ENCODE results near the gene RBX1.
"Not testable (repeated sequence)": the region's sequence is repeated elsewhere in the genome, so short reads cannot be mapped to it uniquely, and the experiment has no call there.

The RBX1 gene

DNA sequence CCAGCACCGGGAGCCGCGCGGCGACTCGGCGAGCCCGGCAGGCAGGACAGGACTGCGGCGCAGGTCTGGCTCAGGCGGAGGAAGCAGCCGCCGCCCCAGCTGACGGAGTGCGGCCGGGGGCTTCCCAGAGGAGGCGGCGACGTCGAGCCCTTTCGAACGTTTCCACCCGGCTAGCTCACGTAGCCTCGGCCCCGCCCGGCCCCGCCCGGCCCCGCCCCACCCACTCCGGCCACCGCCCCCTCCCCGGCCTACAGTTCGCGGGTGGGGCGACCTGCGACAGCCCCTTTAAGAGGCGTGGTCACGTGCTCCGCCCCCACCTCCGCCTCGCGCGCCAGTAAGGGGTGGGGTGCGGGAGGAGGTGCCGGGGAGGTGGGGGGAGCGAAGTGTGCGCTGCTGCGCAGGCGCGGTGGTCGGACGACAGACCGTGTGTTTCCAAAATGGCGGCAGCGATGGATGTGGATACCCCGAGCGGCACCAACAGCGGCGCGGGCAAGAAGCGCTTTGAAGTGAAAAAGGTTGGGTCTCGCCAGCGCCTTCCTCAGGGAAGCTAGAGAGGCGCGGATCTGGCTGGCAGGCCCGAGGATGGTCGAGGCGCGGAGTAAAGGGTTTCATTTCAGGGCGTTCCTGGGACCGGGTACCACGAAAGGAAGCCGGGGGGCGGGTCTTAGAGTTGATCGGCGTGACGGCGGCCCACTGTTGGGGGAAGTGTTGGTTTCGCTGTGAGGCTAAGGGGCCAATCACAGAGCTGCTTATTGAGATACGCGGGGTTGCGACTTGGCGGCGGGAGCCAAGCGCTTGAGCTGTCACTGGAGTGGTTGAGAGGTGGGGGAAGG lies at the start of gene RBX1:
TSS of gene RBX1 (plus strand) at position 417 of the 833 bp plus-strand sequence. CDS start at position 438, 21 bp downstream.
- peak; percentile 96 to 97 for DNase-seq (ENCODE audit: low read depth in 2 of 2)

DNA sequence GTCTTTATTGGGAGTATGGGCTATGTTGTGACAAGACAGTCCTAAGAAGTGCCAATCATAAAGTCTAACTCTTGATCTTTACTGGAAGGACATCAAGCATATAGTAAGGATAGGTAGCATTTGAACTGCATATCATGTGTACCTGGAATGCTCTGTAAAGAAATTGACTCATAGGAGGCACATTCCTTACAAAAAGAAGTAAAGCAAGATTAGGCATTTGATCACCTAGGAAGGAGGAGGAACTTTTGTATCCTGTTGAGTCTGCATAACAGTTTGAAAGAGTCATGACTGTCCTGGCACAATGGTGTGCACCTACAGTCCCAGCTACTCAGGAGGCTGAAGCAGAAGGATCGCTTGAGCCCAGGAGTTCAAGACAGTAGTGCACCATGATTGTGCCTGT lies 47.1 kb upstream of the RBX1 start:
- DNase-seq (ENCODE audit: low read depth in 2 of 2) = no peak

DNA sequence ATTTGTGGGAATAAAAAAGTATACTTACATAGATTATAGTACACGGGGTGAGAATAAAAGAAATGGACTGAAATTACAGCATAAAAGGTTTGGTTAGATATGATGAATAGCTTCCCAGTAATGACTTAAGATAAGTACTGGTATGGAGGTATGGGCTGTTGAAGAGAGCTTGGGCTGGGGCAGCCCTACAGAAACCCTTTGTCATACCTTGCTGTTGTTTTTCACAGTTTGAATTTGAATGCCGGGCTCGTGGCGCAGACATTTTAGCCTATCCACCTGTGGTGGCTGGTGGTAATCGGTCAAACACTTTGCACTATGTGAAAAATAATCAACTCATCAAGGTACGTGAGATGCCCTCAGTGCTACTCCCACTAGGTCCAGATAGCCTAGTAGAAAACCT lies 42.3 kb upstream of the RBX1 start:
- no peak for DNase-seq (ENCODE audit: low read depth in 2 of 2)

DNA sequence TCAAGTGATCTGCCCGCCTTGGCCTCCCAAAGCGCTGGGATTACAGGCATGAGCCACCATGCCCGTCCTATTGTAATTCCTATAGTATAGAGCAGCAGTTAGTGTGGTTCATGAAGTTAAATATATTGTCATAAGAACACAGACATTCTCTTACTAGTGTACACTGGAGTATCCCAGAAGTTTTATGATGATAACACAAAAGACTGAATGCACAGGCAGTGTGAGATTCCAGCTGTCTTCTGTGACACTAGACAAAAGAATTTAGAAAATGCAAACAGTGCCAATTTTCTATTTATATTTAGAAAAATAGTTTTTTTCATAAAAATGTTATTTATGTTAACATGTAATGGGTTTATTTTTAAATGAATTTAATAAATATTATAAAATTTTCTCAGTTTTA lies 39.4 kb upstream of the RBX1 start:
- no peak for DNase-seq (ENCODE audit: low read depth in 2 of 2)

DNA sequence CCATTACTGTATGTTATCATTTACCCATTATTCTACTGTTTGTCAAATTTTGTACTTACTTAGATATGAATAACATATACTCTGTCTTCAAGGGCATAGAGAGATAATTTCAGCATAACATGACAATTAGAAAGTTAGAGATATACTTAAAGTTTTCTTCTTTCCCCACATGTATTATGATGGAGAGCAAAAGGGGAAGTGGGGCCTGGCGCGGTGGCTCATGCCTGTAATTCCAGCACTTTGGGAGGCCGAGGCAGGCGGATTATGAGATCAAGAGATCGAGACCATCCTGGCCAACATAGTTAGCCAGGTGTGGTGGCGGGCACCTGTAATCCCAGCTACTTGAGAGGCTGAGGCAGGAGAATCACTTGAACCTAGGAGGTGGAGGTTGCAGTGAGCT lies 38.2 kb upstream of the RBX1 start:
- DNase-seq (ENCODE audit: low read depth in 2 of 2) = not testable (repeated sequence)

DNA sequence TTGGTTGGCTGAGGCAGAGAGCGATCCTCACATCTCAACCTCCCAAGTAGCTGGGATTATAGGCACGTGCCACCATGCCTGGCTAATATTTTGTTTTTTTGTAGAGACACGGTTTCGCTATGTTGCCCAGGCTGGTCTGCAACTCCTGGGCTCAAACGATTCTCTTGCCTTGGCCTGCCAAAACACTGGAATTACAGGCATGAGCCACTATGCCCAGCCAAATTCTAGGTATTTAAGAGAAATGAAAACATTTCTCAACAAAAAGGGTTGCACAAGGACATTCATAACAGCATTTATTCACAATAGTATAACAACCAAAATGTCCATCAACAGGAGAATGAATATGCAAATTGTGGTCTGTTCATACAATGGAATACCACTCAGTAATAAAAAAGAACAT lies 31.7 kb upstream of the RBX1 start:
- DNase-seq (ENCODE audit: low read depth in 2 of 2) = no peak

DNA sequence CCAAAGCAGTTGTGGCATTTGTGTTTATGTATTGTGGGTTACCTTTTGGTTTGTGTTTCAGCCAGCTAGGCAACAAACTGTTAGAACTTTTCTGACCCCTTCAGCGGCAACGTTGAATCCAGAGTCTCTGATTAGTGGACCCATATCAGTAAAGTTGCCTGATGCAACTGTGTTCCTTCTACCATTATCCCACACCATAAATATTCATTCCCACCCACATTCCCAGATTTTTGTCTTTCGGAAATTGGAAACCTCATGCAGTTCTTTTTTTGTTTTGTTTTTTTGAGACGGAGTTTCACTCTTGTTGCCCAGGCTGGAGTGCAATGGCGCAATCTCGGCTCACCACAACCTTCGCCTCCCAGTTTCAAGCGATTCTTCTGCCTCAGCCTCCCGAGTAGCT lies 30.7 kb upstream of the RBX1 start:
- no peak for DNase-seq (ENCODE audit: low read depth in 2 of 2)

DNA sequence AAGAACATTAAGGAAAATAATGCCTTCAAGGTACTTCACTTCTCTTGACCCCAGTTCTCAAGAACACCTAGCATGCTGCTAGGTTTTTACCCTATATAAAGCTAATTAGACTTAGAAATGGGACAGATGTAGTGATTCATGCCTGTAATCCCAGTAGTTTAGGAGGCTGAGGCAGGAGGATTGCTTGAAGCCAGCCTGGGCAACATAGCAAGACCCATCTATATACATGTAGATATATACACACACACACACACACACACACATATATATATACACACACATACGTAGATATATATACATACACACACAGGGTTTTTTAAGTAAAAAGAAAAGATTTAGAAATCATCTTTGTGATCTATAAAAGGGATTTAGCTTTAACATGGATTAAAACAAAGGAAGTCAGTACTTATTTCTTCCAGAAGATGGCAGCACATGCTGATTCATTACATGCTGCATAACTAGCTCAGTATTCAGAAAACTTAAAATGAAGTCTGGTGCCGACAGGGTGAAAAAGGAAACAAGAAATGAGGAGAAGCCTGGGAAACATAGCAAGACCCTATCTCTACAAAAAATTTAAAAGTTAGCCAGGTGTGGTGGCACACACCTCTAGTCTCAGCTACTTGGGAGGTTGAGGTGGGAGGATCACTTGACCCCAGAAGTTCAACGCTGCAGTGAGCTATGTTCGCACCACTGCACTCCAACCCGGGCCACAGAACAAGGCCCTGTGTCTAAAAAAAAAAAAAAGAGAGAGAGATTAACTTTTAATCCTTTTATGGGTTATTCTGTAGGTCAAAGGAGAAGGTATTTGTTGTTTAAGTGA lies 28.5 kb upstream of the RBX1 start:
- DNase-seq (ENCODE audit: low read depth in 2 of 2) = no peak

DNA sequence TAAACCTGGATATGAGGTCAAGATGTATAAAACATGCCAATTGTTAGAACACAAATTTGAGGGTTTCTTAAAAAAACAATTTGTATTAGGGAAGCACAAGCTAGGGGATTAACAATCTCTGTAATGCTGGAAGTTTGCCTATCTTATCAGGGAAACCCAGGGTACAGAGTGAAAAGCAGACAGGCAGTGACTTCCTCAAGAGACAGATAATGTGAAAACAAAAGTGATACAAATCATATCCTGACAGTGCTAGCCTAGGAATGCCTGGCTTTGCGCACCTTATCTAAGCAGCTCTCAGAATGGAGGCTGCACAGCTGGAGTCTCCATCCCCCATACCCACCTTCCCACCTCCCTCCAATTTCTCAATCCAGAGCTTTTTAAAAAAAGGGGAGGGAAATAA lies 22.5 kb upstream of the RBX1 start:
- DNase-seq (ENCODE audit: low read depth in 2 of 2) = no peak

DNA sequence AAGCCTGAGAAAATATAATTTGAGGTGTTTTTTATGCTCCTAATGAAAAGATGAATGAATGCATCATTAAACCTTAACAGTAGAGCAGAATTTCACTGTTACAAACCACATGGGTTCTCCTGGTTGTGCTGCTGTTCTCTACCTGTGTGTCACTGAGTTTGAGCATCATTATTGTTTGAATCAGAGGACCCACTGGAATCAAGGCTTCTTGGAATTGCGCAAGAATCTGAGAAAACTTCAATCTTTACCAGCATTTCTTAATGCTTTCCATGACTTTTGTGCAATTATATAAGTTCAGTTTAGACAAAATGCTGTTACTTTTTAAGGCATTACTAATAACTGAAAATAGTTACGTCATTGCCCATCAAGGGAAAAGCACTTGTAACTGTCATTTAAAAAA lies 18.8 kb upstream of the RBX1 start:
- DNase-seq (ENCODE audit: low read depth in 2 of 2) = no peak

DNA sequence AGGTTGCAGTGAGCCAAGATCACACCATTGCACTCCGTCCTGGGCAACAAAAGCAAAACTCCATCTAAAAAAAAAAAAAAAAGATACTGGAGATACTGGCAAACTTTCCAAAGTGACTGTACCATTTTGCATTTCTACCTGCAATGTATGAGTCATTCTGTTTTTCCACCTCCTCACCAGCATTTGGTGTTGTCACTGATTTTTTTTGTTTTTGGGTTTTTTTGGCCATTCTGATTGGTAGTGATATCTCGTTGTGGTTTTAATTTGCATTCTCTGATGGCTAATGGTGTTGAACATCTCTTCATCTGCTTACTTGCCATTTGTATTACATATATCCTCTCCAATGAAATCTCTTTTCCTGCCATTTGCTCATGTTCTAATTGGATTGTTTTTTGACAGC lies 12.0 kb upstream of the RBX1 start:
- no peak for DNase-seq (ENCODE audit: low read depth in 2 of 2)

DNA sequence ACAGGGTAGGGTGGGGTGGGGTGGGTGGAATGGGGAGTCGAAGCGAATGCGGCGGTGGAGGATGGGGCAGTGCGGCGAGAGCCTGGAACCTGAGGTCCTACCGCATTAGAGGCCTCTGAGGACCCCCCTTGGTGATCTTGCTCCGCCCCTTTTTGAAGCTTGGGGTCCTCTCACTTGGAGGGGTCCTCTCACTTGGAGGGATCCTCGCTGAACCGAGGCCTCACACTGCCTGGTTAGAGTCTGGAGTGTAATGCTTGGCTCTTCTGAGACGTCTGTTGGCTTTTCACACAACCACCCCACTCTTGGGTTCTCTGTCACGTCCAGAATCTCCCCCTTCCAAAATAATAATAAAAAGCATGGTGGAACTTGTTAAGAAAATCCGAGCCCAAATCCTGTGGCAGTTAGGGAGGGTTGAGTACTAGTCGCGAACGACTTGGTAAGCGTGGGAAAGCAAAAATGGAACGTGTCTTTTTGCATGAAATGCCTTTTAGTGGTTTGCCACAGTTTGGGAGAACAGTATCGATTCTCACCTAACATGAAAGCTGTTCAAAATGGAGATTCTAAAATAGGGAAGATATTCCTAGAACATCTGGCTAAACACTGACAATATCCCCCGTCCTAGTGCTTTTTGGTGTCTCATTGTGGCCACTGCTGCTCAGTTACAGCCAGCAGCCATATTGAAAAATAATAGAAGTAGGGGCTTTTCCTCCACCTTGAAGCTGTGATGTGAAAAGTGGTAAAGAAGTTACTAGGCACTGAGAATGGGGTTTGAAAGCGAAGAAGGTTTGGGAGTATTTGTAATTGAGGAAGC lies 822 bp downstream of the RBX1 start:
- DNase-seq (ENCODE audit: low read depth in 2 of 2) = no peak

DNA sequence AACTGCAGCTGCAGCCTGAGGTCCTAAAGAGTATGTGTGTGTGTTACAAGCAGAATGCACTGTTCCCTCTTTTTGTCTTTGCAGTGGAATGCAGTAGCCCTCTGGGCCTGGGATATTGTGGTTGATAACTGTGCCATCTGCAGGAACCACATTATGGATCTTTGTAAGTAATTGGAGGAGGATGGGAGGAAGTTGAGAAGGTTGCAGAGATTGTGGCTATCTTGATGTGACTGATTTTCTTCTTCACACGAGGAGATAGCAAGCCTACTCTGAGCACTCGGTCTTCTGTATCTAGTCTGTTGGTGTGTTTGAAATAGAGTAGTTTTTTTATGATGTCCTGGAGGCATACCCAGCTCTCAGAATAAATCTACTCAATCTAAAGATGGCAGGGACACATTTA lies 2.3 kb downstream of the RBX1 start:
- no peak for DNase-seq (ENCODE audit: low read depth in 2 of 2)

DNA sequence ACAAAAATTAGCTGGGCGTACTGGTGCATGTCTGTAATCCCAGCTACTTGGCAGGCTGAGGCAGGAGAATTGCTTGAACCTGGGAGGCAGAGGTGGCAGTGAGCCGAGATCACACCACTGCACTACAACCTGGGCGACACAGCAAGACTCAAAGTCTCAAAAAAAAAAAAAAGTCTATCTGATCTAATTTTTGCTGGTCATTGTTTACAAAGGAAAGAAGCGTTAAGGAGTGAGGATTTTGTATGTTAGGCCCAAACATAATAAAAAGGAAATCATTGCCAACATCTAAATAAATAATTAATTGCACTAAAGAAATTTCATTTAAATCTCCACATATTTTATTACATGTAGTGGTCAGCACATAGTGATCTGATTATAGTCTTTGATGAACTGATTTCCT lies 2.9 kb downstream of the RBX1 start:
- DNase-seq (ENCODE audit: low read depth in 2 of 2) = no peak

DNA sequence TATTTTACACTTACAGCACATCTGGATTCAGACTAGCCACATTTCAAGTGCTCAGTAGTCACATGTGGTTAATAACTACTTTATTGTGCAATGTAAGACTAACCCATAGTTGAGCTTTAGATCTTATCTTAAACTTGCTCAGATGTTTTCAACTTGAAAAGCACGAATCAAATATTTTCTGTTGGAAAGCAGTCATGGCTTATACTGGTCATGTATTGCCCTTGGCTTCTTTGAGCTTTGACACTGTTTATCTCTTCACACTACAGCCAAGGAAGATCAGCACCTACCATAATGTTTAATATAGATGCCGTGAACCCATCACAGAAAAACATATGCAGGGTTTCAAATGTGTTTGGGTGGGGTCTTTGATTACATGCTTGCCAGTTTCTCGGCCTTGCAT lies 4.4 kb downstream of the RBX1 start:
- no peak for DNase-seq (ENCODE audit: low read depth in 2 of 2)

DNA sequence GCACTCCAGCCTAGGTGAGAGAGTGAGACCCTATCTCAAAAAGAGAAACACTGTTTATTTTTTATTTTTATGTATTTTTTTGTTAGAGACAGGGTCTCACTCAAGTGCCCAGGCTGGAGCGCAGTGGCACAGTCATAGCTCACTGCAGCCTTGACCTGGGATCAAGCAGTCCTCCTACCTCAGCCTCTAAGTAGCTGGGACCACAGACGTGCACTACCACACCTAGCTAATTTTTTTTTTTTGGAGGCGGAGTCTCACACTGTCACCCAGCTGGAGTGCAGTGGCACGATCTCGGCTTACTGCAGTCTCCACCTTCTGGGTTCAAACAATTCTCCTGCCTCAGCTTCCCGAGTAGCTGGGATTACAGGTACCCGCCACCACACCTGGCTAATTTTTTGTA lies 6.4 kb downstream of the RBX1 start:
- no peak for DNase-seq (ENCODE audit: low read depth in 2 of 2)

DNA sequence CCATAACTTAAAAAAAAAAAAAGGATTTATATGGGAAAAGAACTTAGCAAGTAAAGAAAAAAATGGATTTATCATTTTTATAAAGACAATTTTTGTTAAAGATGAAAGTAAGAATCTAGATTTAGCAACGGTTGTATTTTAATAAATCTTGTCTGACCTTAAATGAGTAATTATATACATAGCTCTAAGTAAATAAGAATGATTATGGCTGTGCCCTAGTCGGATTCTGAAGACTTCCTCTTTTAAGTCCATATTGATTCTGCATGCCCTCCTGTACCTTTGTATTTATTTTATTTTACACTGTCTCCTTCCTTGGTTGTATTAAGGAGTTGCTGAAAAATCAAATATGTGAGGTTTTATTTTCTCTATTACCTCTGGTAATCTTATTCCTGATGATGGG lies 7.1 kb downstream of the RBX1 start:
- no peak for DNase-seq (ENCODE audit: low read depth in 2 of 2)

DNA sequence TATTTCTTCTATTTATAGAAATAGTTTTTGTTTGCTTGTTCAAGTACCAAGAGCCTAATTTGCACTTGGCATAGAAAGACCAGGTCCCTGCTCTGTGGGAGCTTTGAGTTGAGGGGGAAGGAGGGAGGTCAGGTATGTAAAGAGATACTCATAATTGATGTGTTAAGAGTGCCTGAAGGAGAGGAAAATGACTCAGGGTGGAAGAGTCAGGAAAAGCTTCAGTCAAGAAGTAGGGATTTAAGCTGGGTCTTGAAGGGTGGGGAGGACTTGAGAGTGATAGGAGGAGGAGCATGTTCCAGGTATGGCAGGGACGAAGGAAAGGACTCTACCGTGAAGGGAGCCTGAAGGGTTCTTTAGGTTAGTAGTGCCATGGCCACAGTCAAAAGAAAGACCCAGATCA lies 9.0 kb downstream of the RBX1 start:
- no peak for DNase-seq (ENCODE audit: low read depth in 2 of 2)

DNA sequence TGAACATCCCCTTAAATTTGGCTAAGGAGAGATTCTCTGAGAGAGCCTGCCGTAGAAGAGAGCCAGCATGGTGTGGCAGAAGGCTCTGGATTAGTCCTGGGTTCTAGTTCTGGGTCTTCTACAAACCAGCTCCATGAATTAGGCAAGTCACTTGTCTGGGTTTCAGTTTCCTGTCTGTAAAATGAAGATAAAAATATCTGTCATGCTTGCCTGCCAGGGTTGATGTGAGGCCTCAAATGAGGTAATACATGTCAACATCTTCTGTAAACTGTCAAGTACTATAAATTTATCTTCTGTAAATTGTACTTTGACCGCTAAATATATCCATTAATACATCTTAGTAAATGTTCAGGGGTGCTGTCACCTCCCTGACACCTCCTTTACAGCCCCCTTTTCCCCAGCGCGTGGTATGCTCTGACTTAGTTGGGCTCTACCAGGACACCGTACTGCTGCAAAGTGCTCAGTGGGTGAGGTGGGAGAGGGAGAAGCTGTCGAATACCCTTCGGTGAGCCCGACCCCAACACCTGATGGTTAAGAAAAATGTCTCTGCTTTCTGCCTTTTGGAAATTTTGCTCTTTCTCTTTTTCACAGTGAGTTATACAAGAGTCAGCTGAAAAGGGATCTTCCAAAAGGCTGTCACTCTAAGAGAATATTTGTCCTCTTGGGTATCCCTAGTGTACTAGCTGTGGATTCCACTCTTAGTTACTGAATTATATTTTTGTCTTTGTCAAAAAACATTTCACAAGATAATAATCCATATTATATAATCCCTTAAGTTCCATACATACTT lies 15.0 kb downstream of the RBX1 start:
- DNase-seq (ENCODE audit: low read depth in 2 of 2) = no peak

DNA sequence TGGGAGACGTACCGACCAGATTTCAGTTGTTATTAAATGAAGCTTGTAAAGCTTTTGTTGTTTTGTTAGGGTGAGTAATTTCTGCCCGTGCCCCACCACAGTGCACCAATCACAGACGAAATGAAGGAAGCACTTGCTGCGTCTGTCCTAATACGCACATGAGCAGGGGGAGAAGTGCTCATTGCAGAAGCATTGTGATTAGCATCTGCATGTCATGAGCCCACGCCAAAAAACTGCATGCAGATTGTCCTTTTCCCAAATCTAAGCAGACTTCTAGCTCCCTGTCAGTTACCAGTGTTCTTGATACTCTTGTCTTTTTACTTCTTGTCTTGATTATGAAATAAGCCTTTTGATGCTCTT lies 15.5 kb downstream of the RBX1 start:
- DNase-seq (ENCODE audit: low read depth in 2 of 2) = no peak

DNA sequence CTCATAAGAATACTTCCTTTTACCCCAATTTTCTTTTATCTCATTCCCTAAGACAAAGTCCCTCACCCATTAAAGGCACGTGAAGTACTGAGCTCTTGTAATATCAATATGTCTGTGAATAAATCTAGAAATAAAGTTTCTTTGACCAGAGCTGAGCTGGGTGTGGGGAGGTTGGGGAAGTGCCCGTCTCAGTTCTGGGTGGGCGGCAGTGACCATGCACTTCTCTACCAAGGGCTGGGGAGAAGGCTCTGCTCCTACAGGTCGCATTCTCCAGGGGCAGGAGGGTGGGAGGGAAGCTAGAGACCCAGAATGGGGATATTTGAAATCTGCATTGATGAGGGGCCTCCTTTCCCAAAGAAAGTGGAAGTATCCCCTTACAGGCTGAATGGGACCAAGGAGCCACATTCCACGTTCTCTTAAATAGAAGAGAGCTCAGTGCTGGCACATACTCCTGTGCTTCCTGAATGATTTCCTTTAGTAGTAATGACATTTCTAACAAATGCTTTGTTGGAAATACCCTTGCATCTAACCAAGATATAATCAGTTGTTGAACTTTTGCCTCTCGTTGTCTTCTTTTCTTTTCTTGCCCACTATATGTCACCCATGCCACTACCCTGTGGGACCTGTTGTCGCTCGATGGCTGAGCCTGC lies 16.1 kb downstream of the RBX1 start:
- no peak for DNase-seq (ENCODE audit: low read depth in 2 of 2)

Measured in stimulated activated CD8-positive, alpha-beta memory T cell treated with anti-CD3 and anti-CD28 coated beads, Interleukin-2, amount 100 ng/mL, for 1 hour (primary cell).